OCI-LY1 (cell line): ENCODE measurements around the gene FANK1.
"Not testable (repeated sequence)": the region's sequence is repeated elsewhere in the genome, so short reads cannot be mapped to it uniquely, and the experiment has no call there.

Experiments used
- CTCF ChIP-seq: fragments of 200-600 bp; sonication (generic), shearing (Covaris generic); IDR thresholded peaks from 2 replicates; pipeline ENCODE4 v1.5.1; 2017; ENCODE audit warnings: mild to moderate bottlenecking, antibody characterized with exemption, low read length, moderate library complexity, mixed read lengths
- EZH2 ChIP-seq: fragments of 200-600 bp; sonication (generic), shearing (Covaris generic); IDR thresholded peaks from 2 replicates; pipeline ENCODE4 v1.8.0; 2017; ENCODE audit warnings: borderline replicate concordance, mixed run types, mild to moderate bottlenecking, antibody characterized with exemption, low read length, moderate library complexity, mixed read lengths

GRCh38 chr10:125917704-125918361, 21.5 kb downstream of the FANK1 start:
- not testable (repeated sequence) for TF ChIP-seq CTCF, EZH2
